ENCODE measurements around the gene MPRIP.

GRCh38 chr17:17080781-17081180 is 38.5 kb downstream of the MPRIP start:
- TF ChIP-seq ZNF274 (IDR thresholded peaks at IDR 0.05; ENCODE audit: low read depth, low read length) (no peak), MAX (IDR thresholded peaks at IDR 0.05) (no peak), EZH2 (IDR thresholded peaks at IDR 0.05) (no peak)
